ENCODE results near the gene RPEL1. TPM values are rescaled to one million over a fixed set of nuclear protein-coding genes. Genes with fewer than 3 reads are reported as not detected.

The RPEL1 gene
- total RNA-seq, 1 donor from 2014 or later, result not detected

GRCh38 chr10:103241262-103242011, 4.2 kb upstream of the RPEL1 start:
- Mint-ChIP-seq H3K36me3 (ENCODE audit: insufficient read depth) (no peaks in the 10 kb centered on the region), H3K4me1 (ENCODE audit: low read depth) (peaks cover 23% of the 10 kb centered on the region), H3K27ac (peak overlapping the region; percentile 89), H3K9me3 (ENCODE audit: low read depth) (no peaks in the 10 kb centered on the region), H3K27me3 (no peaks in the 10 kb centered on the region), H3K4me3 (ENCODE audit: low read depth) (no peak overlapping the region)
- TF ChIP-seq CTCF (IDR thresholded peaks at IDR 0.05; ENCODE audit: unreplicated experiment), result no peak
- DNase-seq (ENCODE audit: low spot score, unreplicated experiment), result no peak

DNA sequence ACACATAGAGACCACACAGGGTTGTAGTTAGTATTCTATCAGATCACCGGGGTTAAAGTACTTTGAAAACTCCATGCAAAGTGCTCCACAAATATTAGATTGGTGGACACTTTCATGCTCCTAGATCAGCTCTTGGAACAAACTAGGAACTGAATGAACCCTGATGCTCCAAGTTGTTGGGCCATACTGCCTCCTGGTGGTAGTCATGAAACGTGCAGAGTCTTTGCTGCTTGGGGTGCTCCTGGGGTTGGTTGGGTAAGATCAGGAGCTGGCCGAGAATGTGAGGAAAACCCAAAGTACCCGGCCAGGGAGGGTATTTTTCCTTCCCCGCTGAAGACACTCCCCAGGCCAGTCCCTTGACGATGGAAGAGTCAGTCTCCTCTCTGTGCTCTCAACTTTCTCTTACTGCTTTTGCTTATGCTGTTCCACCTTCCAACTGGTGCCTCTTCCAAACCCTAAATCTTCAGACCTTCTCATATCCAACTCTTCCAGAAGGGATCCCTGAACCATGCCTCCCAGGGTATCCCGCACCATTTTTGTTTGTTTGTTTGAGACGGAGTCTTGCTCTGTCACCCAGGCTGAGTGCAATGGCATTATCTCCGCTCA, 918 bp upstream of the RPEL1 start:
- Mint-ChIP-seq H3K4me1 (ENCODE audit: low read depth) (peaks cover 16% of the 10 kb centered on the region), H3K9me3 (ENCODE audit: low read depth) (no peaks in the 10 kb centered on the region), H3K36me3 (ENCODE audit: insufficient read depth) (no peaks in the 10 kb centered on the region), H3K4me3 (ENCODE audit: low read depth) (no peak overlapping the region), H3K27ac (peak overlapping the region; percentile 51), H3K27me3 (no peaks in the 10 kb centered on the region)
- peak; percentile 91 for TF ChIP-seq CTCF (IDR thresholded peaks at IDR 0.05; ENCODE audit: unreplicated experiment)
- peak; percentile 59 for DNase-seq (ENCODE audit: low spot score, unreplicated experiment)

GRCh38 chr10:103246324-103246723, 637 bp downstream of the RPEL1 start:
- Mint-ChIP-seq H3K9me3 (ENCODE audit: low read depth) (peaks cover 2% of the 10 kb centered on the region), H3K36me3 (ENCODE audit: insufficient read depth) (peaks cover 1% of the 10 kb centered on the region), H3K27me3 (no peaks in the 10 kb centered on the region), H3K27ac (no peak overlapping the region), H3K4me3 (ENCODE audit: low read depth) (no peak overlapping the region), H3K4me1 (ENCODE audit: low read depth) (peaks cover 11% of the 10 kb centered on the region)
- no peak for DNase-seq (ENCODE audit: low spot score, unreplicated experiment)
- TF ChIP-seq CTCF (IDR thresholded peaks at IDR 0.05; ENCODE audit: unreplicated experiment), result peak; percentile 8

- H3K4me3 Mint-ChIP-seq (ENCODE audit: low read depth), result no peak overlapping the region
- H3K9me3 Mint-ChIP-seq (ENCODE audit: low read depth), result peaks cover 9% of the 10 kb centered on the region
- H3K27ac Mint-ChIP-seq, result peak overlapping the region; percentile 15
- DNase-seq (ENCODE audit: low spot score, unreplicated experiment), result no peak
- no peak for TF ChIP-seq CTCF (IDR thresholded peaks at IDR 0.05; ENCODE audit: unreplicated experiment)
- peaks cover 5% of the 10 kb centered on the region for H3K4me1 Mint-ChIP-seq (ENCODE audit: low read depth)
- peaks cover 3% of the 10 kb centered on the region for H3K36me3 Mint-ChIP-seq (ENCODE audit: insufficient read depth)
- H3K27me3 Mint-ChIP-seq, result no peaks in the 10 kb centered on the region
Measured at GRCh38 chr10:103254113-103254512, 8.4 kb downstream of the RPEL1 start.

DNA sequence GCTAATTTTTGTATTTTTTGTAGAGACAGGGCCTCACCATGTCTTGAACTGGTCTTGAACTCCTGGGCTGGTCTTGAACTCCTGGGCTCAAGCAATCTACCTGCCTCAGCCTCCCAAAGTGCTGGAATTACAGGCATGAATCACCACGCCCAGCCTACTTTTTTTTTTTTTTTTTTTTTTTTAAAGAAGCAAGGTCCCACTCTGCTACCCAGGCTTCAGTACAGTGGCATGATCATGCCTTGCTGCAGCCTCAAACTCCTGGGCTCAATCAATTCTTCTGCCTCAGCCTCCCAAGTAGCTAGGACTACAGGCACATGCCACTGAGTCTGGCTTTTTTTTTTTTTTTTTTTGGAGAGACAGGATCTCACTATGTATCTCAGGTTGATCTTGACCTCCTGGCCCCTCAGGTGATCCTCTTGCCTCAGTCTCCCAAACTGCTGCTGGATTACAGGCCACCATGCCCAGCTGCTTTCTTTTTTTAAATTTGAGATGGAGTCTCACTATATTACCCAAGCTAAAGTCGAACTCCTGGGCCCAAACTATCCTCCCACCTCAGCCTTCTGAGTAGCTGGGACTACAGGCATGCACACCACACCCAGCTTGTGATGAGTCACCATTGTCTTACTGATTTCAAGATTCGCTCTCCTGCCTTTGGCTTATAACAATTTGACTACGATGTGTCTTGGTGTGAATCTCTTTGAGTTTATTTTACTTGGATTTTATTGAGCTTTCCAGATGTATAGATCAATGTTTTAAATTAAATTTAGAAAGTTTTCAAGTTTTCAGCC, 9.0 kb downstream of the RPEL1 start:
- Mint-ChIP-seq H3K27me3 (no peaks in the 10 kb centered on the region), H3K36me3 (ENCODE audit: insufficient read depth) (peaks cover 4% of the 10 kb centered on the region), H3K27ac (peak overlapping the region; percentile 15), H3K4me1 (ENCODE audit: low read depth) (peaks cover 4% of the 10 kb centered on the region), H3K9me3 (ENCODE audit: low read depth) (peaks cover 12% of the 10 kb centered on the region), H3K4me3 (ENCODE audit: low read depth) (no peak overlapping the region)
- TF ChIP-seq CTCF (IDR thresholded peaks at IDR 0.05; ENCODE audit: unreplicated experiment), result no peak
- no peak for DNase-seq (ENCODE audit: low spot score, unreplicated experiment)

Measured in progenitor cell of endocrine pancreas (in vitro differentiated cells).